H1 (cell line): ENCODE results near the gene ALDH1L2. TPM values are rescaled to one million over a fixed set of nuclear protein-coding genes. Genes with fewer than 3 reads are reported as not detected.

ENCODE experiments used
- CTCF ChIA-PET: fragments of 300-600 bp; sonication (Branson Sonifier 250); formaldehyde crosslinking; loops from one replicate; lab custom pipeline; 2021; ENCODE audit not compliant: partially characterized antibody; lab: Charles Lee
- POLR2A ChIA-PET: fragments of 300-600 bp; sonication (Branson Sonifier 250); formaldehyde crosslinking; loops from one replicate; lab custom pipeline; 2021; ENCODE audit warnings: inconsistent platforms; ENCODE audit not compliant: partially characterized antibody; lab: Charles Lee
- DNase-seq, 2 experiments: peaks; one replicate each; pipeline versions ENCODE4 v3.0.0 to v3.0.0-alpha.2; 2010 to 2022; ENCODE audit warnings: low spot score in 2 of 2, low read depth in 1 of 2, mixed read lengths in 1 of 2
- FAIRE-seq: peaks from 2 replicates; lab custom pipeline; 2011; peaks lifted over from hg19 to GRCh38; lab: Jason Lieb, UNC
- H2AFZ ChIP-seq: 2 replicates; pipeline ENCODE4 v1.8.1; 2012; ENCODE audit warnings: low read length, inconsistent platforms
- H2AK5ac ChIP-seq: 2 replicates; pipeline ENCODE4 v1.6.1; 2013; ENCODE audit warnings: low read depth, low read length
- H2BK120ac ChIP-seq: replicated peaks from 2 replicates; pipeline ENCODE3; 2013; ENCODE audit warnings: low read depth, low read length, inconsistent platforms
- H2BK12ac ChIP-seq: 2 replicates; pipeline ENCODE4 v1.6.1; 2013; ENCODE audit warnings: low read depth, low read length
- H2BK15ac ChIP-seq: 2 replicates; pipeline ENCODE4 v1.6.1; 2013; ENCODE audit warnings: low read length
- H2BK20ac ChIP-seq: 2 replicates; pipeline ENCODE4 v1.6.1; 2013; ENCODE audit warnings: low read length
- H2BK5ac ChIP-seq: 2 replicates; pipeline ENCODE4 v1.6.1; 2013; ENCODE audit warnings: low read depth, low read length
- H3K14ac ChIP-seq: 2 replicates; pipeline ENCODE4 v1.6.1; 2013; ENCODE audit warnings: inconsistent platforms; ENCODE audit not compliant: insufficient read length
- H3K18ac ChIP-seq: 2 replicates; pipeline ENCODE4 v1.6.1; 2013; ENCODE audit warnings: low read length; ENCODE audit errors: extremely low read depth
- H3K23ac ChIP-seq: 2 replicates; pipeline ENCODE4 v1.6.1; 2013; ENCODE audit warnings: inconsistent platforms; ENCODE audit not compliant: insufficient read length
- H3K23me2 ChIP-seq: 2 replicates; pipeline ENCODE4 v1.6.1; 2013; ENCODE audit warnings: low read depth, low read length
- H3K27ac ChIP-seq: 2 replicates; pipeline ENCODE4 v1.6.1; 2011; ENCODE audit warnings: low read depth, low read length, inconsistent platforms
- H3K27me3 ChIP-seq, 4 experiments: replicated peaks in 1 of 4; 1 replicate in 1 of 4; 2 replicates in 3 of 4; pipeline versions ENCODE4 v1.6.1 to v1.8.1; 2011 to 2013; ENCODE audit warnings: low read length in 3 of 4, mild to moderate bottlenecking in 3 of 4, inconsistent platforms in 2 of 4, mixed read lengths in 2 of 4, moderate library complexity in 1 of 4; ENCODE audit not compliant: control insufficient read depth in 3 of 4, insufficient read depth in 3 of 4; ENCODE audit errors: extremely low read depth in 1 of 4
- H3K36me3 ChIP-seq, 4 experiments: 2 replicates each; pipeline versions ENCODE4 v1.6.1 to v1.8.1; 2011 to 2013; ENCODE audit warnings: mild to moderate bottlenecking in 4 of 4, low read length in 3 of 4, moderate library complexity in 2 of 4, control low read depth in 1 of 4, inconsistent platforms in 1 of 4; ENCODE audit not compliant: insufficient read depth in 4 of 4, control insufficient read depth in 2 of 4
- H3K4ac ChIP-seq: replicated peaks from 2 replicates; pipeline ENCODE3; 2013; ENCODE audit warnings: low read length, low read depth, mixed read lengths, inconsistent platforms; ENCODE audit not compliant: insufficient read length
- H3K4me1 ChIP-seq, 4 experiments: replicated peaks in 1 of 4; 1 replicate in 1 of 4; 2 replicates in 3 of 4; pipeline versions ENCODE4 v1.6.1 to v1.8.1; 2011 to 2013; ENCODE audit warnings: low read length in 3 of 4, inconsistent platforms in 2 of 4, mixed read lengths in 1 of 4; ENCODE audit not compliant: insufficient read depth in 4 of 4, control insufficient read depth in 3 of 4
- H3K4me2 ChIP-seq, 2 experiments: 2 replicates each; pipeline versions ENCODE4 v1.6.1 to v1.8.1; 2011 to 2013; ENCODE audit warnings: low read depth in 2 of 2, low read length in 2 of 2, control low read depth in 1 of 2, inconsistent platforms in 1 of 2, mild to moderate bottlenecking in 1 of 2; ENCODE audit not compliant: insufficient read depth in 1 of 2
- H3K4me3 ChIP-seq, 4 experiments: fragments of 200-600, 300-600 bp in 1 of 4; sonication (generic), shearing (Covaris generic), sonication (Bioruptor Twin) in 1 of 4; 2 replicates each; pipeline versions ENCODE4 v1.5.1 to v1.8.1; 2011 to 2016; ENCODE audit warnings: low read length in 4 of 4, low read depth in 3 of 4, control low read depth in 2 of 4, inconsistent platforms in 2 of 4, mild to moderate bottlenecking in 2 of 4, mixed read lengths in 1 of 4, moderate library complexity in 1 of 4; ENCODE audit not compliant: insufficient read depth in 2 of 4; ENCODE audit errors: extremely low read depth in 1 of 4
- H3K56ac ChIP-seq: replicated peaks from 2 replicates; pipeline ENCODE3; 2013; ENCODE audit warnings: low read depth, mild to moderate bottlenecking, mixed read lengths, low read length, inconsistent platforms; ENCODE audit not compliant: insufficient read length
- H3K79me1 ChIP-seq: 2 replicates; pipeline ENCODE4 v1.6.1; 2013; ENCODE audit warnings: low read depth, low read length, control low read depth
- H3K79me2 ChIP-seq, 2 experiments: 2 replicates each; pipeline versions ENCODE4 v1.6.1 to v1.8.1; 2012 to 2013; ENCODE audit warnings: low read length in 2 of 2, mild to moderate bottlenecking in 2 of 2, inconsistent platforms in 1 of 2; ENCODE audit not compliant: insufficient read depth in 2 of 2, control insufficient read depth in 1 of 2
- H3K9ac ChIP-seq, 4 experiments: replicated peaks in 1 of 4; 1 replicate in 1 of 4; 2 replicates in 3 of 4; pipeline versions ENCODE4 v1.6.1 to v1.8.1; 2011 to 2013; ENCODE audit warnings: low read depth in 3 of 4, low read length in 3 of 4, control low read depth in 2 of 4, mild to moderate bottlenecking in 2 of 4, moderate library complexity in 2 of 4, inconsistent platforms in 1 of 4; ENCODE audit errors: extremely low read depth in 1 of 4
- H3K9me3 ChIP-seq, 2 experiments: 2 replicates each; pipeline versions ENCODE4 v1.6.1 to v1.8.1; 2012 to 2013; ENCODE audit warnings: mild to moderate bottlenecking in 2 of 2, moderate library complexity in 2 of 2, control low read depth in 1 of 2, inconsistent platforms in 1 of 2, low read depth in 1 of 2, low read length in 1 of 2, mixed read lengths in 1 of 2; ENCODE audit not compliant: insufficient read depth in 2 of 2
- H4K20me1 ChIP-seq, 2 experiments: replicated peaks in 1 of 2; 2 replicates each; pipeline versions ENCODE3 to v1.8.1; 2011 to 2013; ENCODE audit warnings: inconsistent platforms in 2 of 2, low read length in 2 of 2, mild to moderate bottlenecking in 1 of 2; ENCODE audit not compliant: insufficient read depth in 2 of 2, control insufficient read depth in 1 of 2
- H4K5ac ChIP-seq: 2 replicates; pipeline ENCODE4 v1.6.1; 2013; ENCODE audit warnings: low read length, low read depth, mixed read lengths, inconsistent platforms; ENCODE audit not compliant: insufficient read length
- H4K8ac ChIP-seq: 2 replicates; pipeline ENCODE4 v1.8.0; 2013; ENCODE audit warnings: mild to moderate bottlenecking, moderate library complexity, low read length, inconsistent platforms; ENCODE audit not compliant: insufficient read depth; ENCODE audit errors: extremely low read depth
- H4K91ac ChIP-seq: replicated peaks from 2 replicates; pipeline ENCODE3; 2013; ENCODE audit warnings: low read length, mixed read lengths, inconsistent platforms; ENCODE audit not compliant: insufficient read length
- CBX5 ChIP-seq: fragments of 300-800, 300-1000 bp; sonication (generic); IDR thresholded peaks from 2 replicates; pipeline ENCODE4 v1.7.1; 2016; ENCODE audit warnings: antibody characterized with exemption, low read length, low read depth
- WGBS, 2 experiments: shearing (Covaris generic) in 1 of 2; methylation state at CpG; one replicate each; pipeline versions ENCODE4 v1.1.6 to v1.1.7; 2013 to 2015; ENCODE audit warnings: low lambda C conversion rate in 2 of 2, mixed read lengths in 2 of 2, inconsistent platforms in 1 of 2, low coverage in 1 of 2, missing lambda C conversion rate in 1 of 2; ENCODE audit not compliant: insufficient replicate concordance in 2 of 2, insufficient coverage in 1 of 2, insufficient read length in 1 of 2; ENCODE audit errors: extremely low coverage in 1 of 2, missing lambda C conversion rate in 1 of 2; 5-methylcytosine and 5-hydroxymethylcytosine counted together
- polyA plus RNA-seq, 7 experiments: library from polyadenylated mRNA; depleted of rRNA in 3 of 7; stranded (reverse) in 5 of 7; unstranded in 2 of 7; fragments of >200 nt in 5 of 7; fragments of 200-250 nt in 2 of 7; gene quantifications; 1 replicate in 5 of 7; 2 replicates in 1 of 7; 4 replicates in 1 of 7; pipeline versions ENCODE4 v1.2.1 to v1.2.3, GENCODE V29; 2011 to 2013; ENCODE audit warnings: missing spikeins in 2 of 7, mixed read lengths in 2 of 7
- total RNA-seq: library from RNA; stranded (reverse); fragmentation: NEBNext Ultra II Directional; extraction: Animal tissue kit (Norgen Biotek cat#: 25700); gene quantifications from 2 replicates; pipeline ENCODE4 v1.2.1, GENCODE V29; 2021

The ALDH1L2 gene
- total and polyA plus RNA-seq, 2 of the 8 experiments (the other 6 are each of a cell fraction or from before 2014, with no cell fraction given) = 3.7 to 7.2 TPM

DNA sequence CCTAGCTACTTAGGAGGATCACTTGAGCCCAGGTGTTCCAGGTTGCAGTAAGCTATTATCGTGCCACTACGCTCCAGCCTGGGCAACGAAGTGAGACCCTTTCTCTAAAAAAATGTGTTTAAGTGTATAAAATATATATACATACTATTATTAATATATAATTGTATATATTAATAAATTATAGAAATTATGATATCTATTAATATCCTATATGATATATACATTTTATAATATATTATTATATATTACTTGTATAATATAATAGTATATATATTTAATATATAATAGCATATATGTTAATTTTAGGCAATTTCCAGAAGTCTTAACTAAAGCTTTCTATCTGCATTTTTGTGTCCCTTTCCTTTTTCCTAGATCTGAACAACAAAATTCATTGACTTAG lies 12.3 kb downstream of the ALDH1L2 start:
- Histone ChIP-seq H3K4me3 (no peak overlapping the region), H2BK120ac (no peak overlapping the region), H3K23ac (no peak overlapping the region), H3K4me2 (no peak overlapping the region), H3K23me2 (no peaks in the 10 kb centered on the region), H3K9me3 (no peaks in the 10 kb centered on the region), H3K4me1 (no peaks in the 10 kb centered on the region), H2BK5ac (no peak overlapping the region), H3K79me1 (no peaks in the 10 kb centered on the region), H3K79me2 (no peaks in the 10 kb centered on the region), H3K18ac (no peak overlapping the region), H3K27ac (no peak overlapping the region), H4K8ac (no peak overlapping the region), H4K91ac (no peak overlapping the region), H4K5ac (no peak overlapping the region), H2BK15ac (no peak overlapping the region), H2AFZ (no peak overlapping the region), H3K4ac (no peak overlapping the region), H3K9ac (no peak overlapping the region), H4K20me1 (no peaks in the 10 kb centered on the region), H3K36me3 (no peaks in the 10 kb centered on the region), H3K14ac (no peak overlapping the region), H2BK12ac (no peak overlapping the region), H2AK5ac (no peak overlapping the region), H3K56ac (no peak overlapping the region), H2BK20ac (no peak overlapping the region), H3K27me3 (no peaks in the 10 kb centered on the region)
- WGBS, 2 experiments = 91% methylated on average over 3 of the region's 3 CpGs; no CpG with 5 or more reads in 1 of the 2 experiments
- FAIRE-seq = no peak
- no peak for DNase-seq
- CTCF ChIA-PET = interaction anchor here (0.6 kb wide), 1 partner anchor 373 kb away, joined by 3 read pairs; no protein-coding TSS in a partner anchor
- TF ChIP-seq CBX5 = no peak
- POLR2A ChIA-PET = interaction anchor here (1.5 to 2.0 kb wide), 2 partner anchors 12 to 36 kb away, joined by 5 to 7 read pairs; partner anchors contain the start of genes ALDH1L2 and WASHC4
